NCI-H2196 (cell line): ENCODE measurements around the gene C1RL.

Experiments used
- DNase-seq: peaks from one replicate; lab custom pipeline; 2025; ENCODE audit not compliant: unreplicated experiment; lab: John Stamatoyannopoulos, UW

The C1RL gene

GRCh38 chr12:7137908-7138307 lies 28.9 kb upstream of the C1RL start:
- no peak for DNase-seq

DNA sequence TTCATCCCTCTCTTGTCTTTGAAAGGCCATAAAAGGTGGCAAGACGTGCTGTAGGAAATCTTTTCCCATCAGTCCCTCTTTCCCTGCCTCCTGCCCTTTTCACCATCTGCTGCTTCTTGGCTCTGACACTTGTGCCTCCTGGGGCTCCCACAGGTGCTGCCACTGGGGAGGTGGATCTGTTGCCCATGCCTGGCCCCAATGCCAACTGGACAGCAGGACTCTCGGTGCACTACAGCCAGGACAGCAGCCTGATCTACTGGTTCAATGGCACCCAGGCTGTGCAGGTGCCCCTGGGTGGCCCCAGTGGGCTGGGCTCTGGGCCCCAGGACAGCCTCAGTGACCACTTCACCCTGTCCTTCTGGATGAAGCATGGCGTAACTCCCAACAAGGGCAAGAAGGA lies 27.7 kb upstream of the C1RL start:
- no peak for DNase-seq

- DNase-seq, result no peak
Measured at GRCh38 chr12:7136071-7136470, 27.1 kb upstream of the C1RL start.

DNA sequence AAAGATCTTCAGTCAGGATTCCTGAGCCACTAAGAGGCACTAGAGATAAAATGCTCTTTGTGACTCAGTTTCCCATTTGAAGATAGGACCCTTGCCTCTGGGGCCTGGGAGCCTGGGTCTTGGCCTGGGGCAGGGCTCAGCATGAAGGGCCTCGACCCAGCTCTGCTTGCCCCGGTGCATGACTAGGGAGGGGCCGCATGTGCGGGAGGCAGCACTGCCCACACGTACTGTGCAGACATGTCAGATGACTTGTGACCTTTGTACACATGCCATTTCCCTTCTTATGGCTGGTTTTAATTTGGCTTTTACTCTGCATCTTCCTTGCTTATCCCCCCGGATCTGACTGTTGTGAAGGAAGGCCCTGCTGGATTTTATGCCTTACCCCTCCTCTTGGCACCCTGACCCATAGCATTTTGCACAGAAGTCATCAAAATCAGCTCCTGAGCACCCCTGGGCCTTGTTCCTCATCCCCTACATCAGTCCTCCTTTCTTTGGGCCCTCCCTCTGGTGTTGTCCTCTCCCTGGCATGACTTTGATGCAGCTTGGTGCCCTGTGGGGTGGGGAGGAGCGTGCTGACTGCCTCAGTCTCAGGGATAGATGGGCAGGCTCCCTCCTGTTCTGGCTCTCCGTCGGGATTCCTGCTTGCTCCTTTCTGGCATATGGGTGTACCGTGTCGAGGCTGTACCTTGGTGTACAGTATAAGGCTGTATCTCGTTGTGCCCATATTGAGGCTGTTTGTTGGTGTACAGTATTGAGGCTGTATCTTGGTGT lies 25.6 kb upstream of the C1RL start:
- no peak for DNase-seq

DNA sequence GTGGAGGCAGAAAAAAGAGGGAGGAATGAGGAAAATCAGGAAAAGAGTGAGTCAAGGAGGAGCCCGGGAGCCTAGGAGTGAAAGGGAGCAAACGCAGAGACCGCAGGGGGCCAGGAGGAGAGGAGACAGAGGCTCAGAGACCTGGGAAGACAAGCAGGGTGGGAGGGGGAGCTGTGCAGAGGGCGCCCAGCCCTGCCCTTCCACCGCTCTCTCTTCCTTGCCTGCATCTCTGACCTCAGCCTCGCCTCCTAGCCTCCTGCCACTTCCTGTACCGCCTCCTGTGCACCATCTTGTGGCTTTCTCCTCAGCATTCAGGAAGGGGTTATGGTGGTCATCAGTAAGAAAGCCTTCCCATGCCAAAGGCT lies 22.5 kb upstream of the C1RL start:
- DNase-seq, result no peak

DNA sequence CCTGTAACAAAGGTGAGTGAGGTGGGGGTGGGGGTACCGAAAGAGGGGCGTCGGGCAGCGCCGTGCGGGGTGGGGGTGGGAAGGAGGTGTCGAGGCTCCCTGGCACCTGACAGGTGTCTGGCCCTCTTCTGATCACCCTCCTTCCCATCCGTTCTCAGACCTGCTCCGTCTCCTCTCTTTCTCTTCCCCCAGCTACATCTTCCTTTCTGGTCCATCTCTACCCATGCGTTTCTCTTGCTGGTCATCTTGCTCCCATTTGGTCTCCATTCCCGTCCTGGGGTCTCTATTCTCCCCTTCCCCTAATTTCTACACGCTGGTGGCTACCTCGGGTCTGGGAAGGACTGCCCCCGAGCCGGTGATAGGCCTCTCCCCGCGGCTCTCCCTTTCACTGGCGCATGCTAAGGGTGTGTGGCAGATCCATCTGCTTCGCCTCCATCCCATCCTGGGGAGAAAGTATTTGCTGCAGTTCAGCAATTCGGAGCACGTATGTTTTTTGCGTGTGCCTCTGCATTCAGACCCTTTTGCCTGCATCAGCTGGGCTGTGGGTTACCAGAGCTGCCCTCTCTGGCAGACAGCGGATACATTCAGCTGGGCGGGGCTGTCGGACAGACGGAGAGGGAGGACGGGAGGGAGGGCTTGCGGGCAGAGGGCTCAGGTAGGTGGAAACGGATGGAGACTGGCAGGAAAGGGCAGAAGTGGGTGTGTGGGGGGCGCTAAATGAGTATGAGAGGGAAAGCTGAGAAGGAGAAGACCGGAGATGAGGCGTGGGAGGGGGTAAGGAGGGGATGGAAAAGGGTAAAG lies 21.9 kb upstream of the C1RL start:
- DNase-seq, result peak; percentile 23

GRCh38 chr12:7129872-7130691 lies 21.1 kb upstream of the C1RL start, which contains the start of gene CLSTN3:
Gene CLSTN3 (plus strand): TSS chr12:7130371. CDS start chr12:7130649, 278 bp downstream.
- peak; percentile 53 for DNase-seq

DNA sequence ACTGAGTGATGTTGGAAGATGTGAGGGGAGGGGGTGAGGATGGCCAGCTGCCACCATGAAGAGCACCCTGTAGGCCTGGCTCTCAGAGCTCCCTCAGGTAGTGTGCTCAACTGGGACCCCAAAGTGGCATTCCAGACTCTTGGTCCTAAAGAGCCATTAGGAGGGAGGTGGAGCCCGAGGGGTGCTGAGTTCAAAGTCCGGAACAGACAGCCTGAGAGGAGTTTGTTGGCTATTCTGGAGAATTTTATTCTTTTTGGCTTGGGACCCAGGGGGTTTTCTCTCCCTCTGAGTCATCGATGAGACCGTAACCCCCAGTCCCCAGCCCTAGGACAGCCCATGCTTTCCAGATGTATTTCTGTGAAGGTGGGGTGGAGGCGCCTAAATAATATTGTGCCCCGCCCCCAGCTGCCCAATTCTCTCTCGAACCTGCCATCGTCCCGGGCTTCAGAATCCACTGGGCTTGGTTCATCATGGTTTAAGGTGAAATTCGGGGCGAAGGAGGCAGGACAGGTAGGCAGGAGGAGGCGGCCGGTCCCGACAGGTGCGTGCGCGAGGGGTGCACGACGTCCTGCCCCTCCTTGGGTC lies 20.4 kb upstream of the C1RL start:
- DNase-seq, result no peak

DNA sequence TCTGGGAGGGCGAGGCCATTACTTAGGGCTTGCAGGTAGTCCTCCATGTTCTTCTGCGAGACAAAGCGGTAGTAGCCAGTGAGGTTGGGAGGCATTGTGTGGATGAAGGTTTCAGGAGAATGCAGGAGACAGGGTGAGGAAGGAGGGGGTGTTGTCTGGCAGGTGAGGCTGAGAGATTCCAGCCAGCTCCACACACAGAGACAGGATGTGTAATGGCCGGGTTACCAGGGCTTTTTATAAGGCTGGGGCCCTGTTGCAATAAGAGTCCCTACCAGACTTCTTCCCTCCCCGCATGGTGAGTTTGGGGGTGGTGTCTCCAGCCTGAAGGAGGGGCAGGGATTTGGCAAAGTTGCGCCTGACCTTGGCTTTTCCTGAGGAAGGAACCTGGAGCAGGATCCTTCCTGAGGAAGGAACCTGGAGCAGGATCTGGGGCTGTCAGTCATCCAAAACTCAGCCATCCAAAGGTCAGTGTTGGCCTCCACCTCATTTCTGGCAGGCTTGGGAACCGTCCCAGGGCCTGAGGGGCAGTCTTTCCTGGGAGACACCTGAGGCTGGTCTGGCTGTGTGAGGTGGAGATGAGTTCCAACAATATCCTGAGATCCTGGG lies 19.8 kb upstream of the C1RL start, which contains the start of gene RBP5:
TSS of gene RBP5 (minus strand) at position 209 of the 606 bp plus-strand sequence. CDS start at position 95, 114 bp downstream.
- no peak for DNase-seq

DNA sequence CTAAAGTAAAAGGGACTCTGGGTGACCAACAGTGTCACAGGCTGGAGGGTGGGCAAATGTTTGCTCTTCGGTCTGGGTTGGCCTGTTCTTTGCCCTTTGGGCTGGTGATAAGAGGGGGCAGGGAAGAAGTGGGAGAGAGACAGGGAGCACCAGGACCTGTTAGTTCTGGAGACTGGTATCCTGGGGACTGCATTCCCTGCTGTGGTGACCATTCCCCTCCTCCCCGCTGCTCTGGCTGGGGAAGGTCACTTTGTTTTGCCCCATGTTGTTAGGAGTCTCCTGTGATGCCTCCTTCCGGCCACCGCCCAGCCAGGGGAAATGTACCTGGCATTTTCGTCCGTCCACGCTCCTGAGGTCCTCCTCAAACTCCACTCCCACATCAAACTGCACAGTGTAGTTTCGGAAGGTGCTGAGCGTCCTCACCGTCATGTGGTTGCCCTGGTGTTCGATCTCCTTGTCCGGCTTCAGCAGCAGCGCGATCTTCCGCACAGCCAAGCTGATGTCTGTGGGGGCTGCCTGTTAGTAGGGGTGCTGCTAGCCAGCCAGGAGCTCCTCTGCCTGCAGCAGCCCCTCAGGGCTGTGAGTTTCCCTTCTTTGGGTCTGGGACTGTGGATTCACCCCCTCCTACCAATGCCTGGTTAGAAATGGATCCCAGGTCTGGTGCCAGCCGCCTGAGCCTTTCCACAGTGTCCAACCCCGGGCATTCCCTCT lies 19.1 kb upstream of the C1RL start:
- DNase-seq, result no peak

GRCh38 chr12:7125632-7126227 lies 16.7 kb upstream of the C1RL start:
- no peak for DNase-seq

- DNase-seq, result no peak
Measured at GRCh38 chr12:7123806-7124522, 14.9 kb upstream of the C1RL start.

GRCh38 chr12:7122811-7123769 lies 14.1 kb upstream of the C1RL start:
- DNase-seq, result no peak

GRCh38 chr12:7121324-7121723 lies 12.3 kb upstream of the C1RL start:
- no peak for DNase-seq

DNA sequence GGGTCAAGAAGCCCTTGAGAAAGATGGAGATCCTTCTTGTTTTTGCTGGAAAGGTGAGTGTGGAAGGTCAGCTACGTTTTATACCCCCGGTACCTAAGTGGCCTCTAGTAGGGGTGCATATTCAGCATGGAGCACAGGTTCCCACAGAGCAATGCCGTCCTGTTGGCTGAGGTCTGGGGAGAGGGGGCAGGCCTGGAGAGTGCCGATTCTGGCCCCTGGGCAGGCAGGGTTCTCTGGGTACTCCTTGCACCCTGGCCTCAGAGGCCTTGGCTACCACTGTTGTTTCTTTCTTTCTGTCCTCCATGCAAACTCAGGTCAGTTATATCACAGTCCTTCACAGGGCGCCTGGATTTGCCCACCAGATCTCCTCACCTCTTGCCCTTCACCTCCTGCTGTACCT lies 11.2 kb upstream of the C1RL start:
- DNase-seq, result no peak

DNA sequence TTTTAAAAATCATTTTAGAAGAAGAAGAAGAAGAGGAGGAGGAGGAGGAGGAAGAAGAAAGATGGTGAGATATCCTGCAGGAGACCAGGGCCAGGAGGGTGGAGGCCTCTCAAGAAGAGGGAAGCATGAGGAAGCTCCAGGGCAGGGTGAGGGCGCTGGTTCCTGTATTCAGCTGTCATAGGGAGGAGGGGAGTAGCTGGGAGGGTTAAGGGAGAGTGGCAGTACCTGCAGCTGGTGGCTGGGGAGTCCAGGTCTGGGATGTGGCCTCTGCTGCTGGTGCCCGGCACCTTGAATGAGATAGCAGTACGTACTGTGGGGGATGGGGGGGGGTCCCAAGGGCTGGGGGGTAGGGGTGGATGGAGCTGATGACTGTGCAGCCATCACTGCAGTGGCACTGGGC lies 9.9 kb upstream of the C1RL start:
- DNase-seq, result no peak

- no peak for DNase-seq
Measured at GRCh38 chr12:7117670-7118069, 8.7 kb upstream of the C1RL start.

DNA sequence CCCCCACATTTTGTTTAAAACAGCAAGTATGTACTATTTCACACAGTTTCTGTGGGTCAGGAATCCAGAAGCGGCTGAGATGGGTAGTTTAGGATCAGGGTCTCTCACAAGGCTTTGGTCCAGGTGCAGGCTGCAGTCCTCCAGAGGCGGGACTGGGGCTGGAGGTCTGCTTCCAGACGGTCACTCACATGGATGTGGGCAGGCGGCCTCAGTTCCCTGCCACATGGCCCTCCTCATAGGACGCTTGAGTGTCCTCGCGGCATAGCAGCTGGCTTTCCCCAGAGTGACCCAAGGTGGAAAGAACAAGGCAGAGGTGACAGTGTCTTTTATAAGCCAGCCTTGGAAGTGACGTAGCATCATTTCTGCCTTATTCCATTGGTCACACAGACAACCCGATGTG lies 7.9 kb upstream of the C1RL start:
- no peak for DNase-seq
